ENCODE results near the gene PHLDB3. TPM values are rescaled to one million over a fixed set of nuclear protein-coding genes. Genes with fewer than 3 reads are reported as not detected.

The PHLDB3 gene
- total RNA-seq, 1 donor from 2014 or later, result 23.4 TPM

DNA sequence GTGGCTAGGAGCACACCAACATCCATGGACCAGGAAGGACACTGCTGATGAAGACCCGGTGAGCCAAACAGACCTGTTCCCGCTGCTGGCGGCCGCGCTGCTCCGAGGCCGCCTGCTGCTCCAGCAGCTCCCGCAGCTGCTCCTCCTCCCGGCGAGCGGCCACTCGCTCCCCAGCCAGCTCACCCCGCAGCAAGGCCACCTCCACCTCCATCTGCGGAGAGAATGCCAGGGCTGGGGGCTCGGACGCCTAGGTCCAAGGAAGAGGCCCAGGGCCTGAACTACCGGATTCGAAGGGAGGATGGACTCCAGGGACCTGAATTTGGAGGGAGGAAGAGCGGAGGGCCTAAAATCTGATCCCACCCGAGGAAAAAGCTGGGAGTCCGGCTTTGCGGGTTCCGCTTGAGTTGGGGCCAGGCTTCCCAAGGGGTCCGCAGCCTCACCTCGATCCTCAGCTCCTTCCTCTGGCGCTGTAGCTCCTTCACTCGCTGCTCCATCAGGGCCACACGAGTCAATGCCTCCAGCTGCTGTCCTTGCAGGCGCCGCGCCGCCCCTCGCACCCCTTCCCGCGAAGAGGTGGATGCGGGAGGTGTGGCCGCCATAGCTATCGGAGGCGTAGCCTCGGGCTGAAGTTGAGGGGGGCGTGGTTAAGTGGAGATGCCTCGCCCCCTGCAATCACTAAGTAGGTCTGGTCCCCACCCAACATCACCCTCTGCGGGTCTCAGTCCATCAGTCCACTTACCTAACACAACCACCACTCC is 2.7 kb downstream of the PHLDB3 start:
- H3K4me3 Mint-ChIP-seq (ENCODE audit: low read depth), result peak overlapping the region; percentile 38
- no peaks in the 10 kb centered on the region for H3K9me3 Mint-ChIP-seq (ENCODE audit: low read depth)
- H3K36me3 Mint-ChIP-seq (ENCODE audit: insufficient read depth), result peaks cover 12% of the 10 kb centered on the region
- peaks cover 30% of the 10 kb centered on the region for H3K4me1 Mint-ChIP-seq (ENCODE audit: low read depth)
- no peak overlapping the region for H3K27ac Mint-ChIP-seq
- H3K27me3 Mint-ChIP-seq, result peaks cover 10% of the 10 kb centered on the region
- TF ChIP-seq, protein P1, sequence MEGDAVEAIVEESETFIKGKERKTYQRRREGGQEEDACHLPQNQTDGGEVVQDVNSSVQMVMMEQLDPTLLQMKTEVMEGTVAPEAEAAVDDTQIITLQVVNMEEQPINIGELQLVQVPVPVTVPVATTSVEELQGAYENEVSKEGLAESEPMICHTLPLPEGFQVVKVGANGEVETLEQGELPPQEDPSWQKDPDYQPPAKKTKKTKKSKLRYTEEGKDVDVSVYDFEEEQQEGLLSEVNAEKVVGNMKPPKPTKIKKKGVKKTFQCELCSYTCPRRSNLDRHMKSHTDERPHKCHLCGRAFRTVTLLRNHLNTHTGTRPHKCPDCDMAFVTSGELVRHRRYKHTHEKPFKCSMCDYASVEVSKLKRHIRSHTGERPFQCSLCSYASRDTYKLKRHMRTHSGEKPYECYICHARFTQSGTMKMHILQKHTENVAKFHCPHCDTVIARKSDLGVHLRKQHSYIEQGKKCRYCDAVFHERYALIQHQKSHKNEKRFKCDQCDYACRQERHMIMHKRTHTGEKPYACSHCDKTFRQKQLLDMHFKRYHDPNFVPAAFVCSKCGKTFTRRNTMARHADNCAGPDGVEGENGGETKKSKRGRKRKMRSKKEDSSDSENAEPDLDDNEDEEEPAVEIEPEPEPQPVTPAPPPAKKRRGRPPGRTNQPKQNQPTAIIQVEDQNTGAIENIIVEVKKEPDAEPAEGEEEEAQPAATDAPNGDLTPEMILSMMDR (IDR thresholded peaks at IDR 0.05; ENCODE audit: unreplicated experiment), result no peak
- no peak for DNase-seq (ENCODE audit: low spot score, unreplicated experiment)

DNA sequence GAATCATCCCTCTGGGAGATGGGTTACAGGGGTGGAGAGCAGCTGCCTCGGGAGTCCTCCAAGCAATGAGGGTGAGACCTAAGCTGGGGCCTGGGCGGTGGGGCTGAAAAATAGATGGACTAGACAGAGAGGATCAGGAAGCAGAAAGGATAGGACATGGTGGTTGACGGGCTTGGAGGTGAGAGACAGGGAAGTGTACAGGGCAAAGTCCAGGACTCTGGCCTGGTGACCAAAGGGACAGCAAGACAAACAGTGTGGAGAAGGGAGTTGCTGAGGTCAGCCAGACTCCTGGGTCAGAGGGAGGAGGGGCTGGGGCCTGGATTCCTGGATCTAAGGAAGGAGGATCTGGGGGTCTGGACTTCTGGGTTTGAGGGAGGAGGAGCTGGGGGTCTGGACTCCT is 5.5 kb downstream of the PHLDB3 start:
- TF ChIP-seq, protein P1 (IDR thresholded peaks at IDR 0.05; ENCODE audit: unreplicated experiment), result no peak
- Mint-ChIP-seq H3K4me3 (ENCODE audit: low read depth) (no peak overlapping the region), H3K27me3 (peaks cover 10% of the 10 kb centered on the region), H3K36me3 (ENCODE audit: insufficient read depth) (peaks cover 18% of the 10 kb centered on the region), H3K4me1 (ENCODE audit: low read depth) (peaks cover 23% of the 10 kb centered on the region), H3K27ac (peak overlapping the region; percentile 90), H3K9me3 (ENCODE audit: low read depth) (no peaks in the 10 kb centered on the region)
- DNase-seq (ENCODE audit: low spot score, unreplicated experiment), result no peak

DNA sequence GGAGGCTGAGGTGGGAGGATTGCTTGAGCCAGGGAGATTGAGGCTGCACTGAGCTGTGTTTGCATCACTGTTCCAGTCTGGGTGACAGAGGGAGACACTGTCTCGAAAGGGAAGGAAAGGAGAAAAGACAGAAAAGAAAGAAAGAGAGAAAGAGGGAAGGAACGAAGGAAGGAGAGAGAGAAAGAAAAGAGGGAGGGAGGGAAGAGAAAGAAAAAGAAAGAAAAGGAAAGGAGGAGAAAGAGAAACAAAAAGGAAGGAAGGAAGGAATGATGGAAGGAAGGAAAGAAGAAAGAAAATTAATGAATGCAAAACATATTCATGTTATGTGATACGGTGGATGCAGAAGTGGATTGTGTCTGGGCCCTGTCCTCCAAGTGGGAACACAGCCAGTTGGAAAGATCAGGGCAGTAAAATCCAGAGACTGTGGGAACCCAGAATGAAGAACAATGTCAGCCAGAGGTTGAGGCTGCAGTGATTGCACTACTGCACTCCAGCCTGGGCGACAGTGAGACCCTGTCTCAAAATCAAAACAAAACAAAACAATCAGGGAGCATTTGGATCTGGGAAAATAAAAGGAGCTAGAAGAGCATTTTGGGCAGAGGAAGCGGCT is 6.2 kb downstream of the PHLDB3 start:
- Mint-ChIP-seq H3K4me1 (ENCODE audit: low read depth) (peaks cover 20% of the 10 kb centered on the region), H3K9me3 (ENCODE audit: low read depth) (no peaks in the 10 kb centered on the region), H3K4me3 (ENCODE audit: low read depth) (no peak overlapping the region), H3K27me3 (peaks cover 6% of the 10 kb centered on the region), H3K27ac (no peak overlapping the region), H3K36me3 (ENCODE audit: insufficient read depth) (peaks cover 18% of the 10 kb centered on the region)
- DNase-seq (ENCODE audit: low spot score, unreplicated experiment), result no peak
- TF ChIP-seq, protein P1 (IDR thresholded peaks at IDR 0.05; ENCODE audit: unreplicated experiment), result no peak

DNA sequence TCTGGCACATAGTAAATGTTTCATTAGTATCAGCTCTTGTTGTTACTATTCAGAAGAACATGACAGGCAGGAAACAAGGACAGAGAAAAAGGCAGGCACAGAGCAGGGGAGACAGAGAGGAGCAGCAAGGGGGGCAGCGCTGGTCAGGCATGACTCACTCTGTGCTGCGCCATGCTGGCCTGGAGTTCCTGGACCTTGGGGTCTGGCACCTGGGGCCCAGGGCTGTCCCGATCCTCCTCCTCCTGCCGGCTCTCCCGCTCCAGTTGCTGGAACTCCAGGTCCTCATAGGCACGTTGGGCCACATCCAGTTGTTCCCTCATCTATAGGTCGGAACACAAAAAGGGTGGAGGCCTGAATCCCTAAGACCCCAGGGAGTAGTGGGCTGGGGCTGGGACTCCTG is 7.6 kb downstream of the PHLDB3 start:
- Mint-ChIP-seq H3K4me3 (ENCODE audit: low read depth) (no peak overlapping the region), H3K27ac (no peak overlapping the region), H3K36me3 (ENCODE audit: insufficient read depth) (peaks cover 11% of the 10 kb centered on the region), H3K9me3 (ENCODE audit: low read depth) (no peaks in the 10 kb centered on the region), H3K27me3 (no peaks in the 10 kb centered on the region), H3K4me1 (ENCODE audit: low read depth) (peaks cover 16% of the 10 kb centered on the region)
- TF ChIP-seq, protein P1 (IDR thresholded peaks at IDR 0.05; ENCODE audit: unreplicated experiment), result no peak
- DNase-seq (ENCODE audit: low spot score, unreplicated experiment), result no peak

DNA sequence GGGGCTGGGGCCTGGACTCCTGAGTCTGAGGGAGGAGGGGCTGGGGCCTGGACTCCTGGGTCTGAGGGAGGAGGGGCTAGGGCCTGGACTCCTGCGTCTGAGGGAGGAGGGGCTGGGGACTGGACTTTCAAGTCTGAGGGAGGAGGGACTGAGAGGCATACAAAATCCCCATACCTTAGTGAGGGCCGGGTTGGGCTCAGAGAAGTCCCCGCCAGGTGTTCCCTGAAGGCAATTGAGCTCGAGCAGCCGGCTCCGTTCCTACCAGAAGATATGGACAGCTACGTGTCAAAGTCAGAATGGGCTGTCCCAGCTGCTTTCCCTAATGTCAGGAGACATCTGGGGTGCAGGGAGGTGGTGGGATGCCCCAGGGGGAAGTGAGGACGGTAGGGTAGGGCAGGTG is 9.5 kb downstream of the PHLDB3 start:
- H3K27me3 Mint-ChIP-seq, result no peaks in the 10 kb centered on the region
- H3K27ac Mint-ChIP-seq, result no peak overlapping the region
- H3K4me1 Mint-ChIP-seq (ENCODE audit: low read depth), result peaks cover 15% of the 10 kb centered on the region
- H3K9me3 Mint-ChIP-seq (ENCODE audit: low read depth), result no peaks in the 10 kb centered on the region
- no peak for DNase-seq (ENCODE audit: low spot score, unreplicated experiment)
- H3K36me3 Mint-ChIP-seq (ENCODE audit: insufficient read depth), result peaks cover 10% of the 10 kb centered on the region
- TF ChIP-seq, protein P1 (IDR thresholded peaks at IDR 0.05; ENCODE audit: unreplicated experiment), result no peak
- no peak overlapping the region for H3K4me3 Mint-ChIP-seq (ENCODE audit: low read depth)

Data from progenitor cell of endocrine pancreas (in vitro differentiated cells).